Epithelial cell of umbilical artery (primary cell): Measurements from ENCODE around the gene BMP15. TPM values are rescaled to one million over a fixed set of nuclear protein-coding genes. Genes with fewer than 3 reads are reported as not detected.

ENCODE experiments used
- total RNA-seq: library from RNA; depleted of rRNA; stranded (reverse); fragments of >200 nt; gene quantifications from 2 replicates; pipeline ENCODE4 v1.2.3, GENCODE V29; 2014

BMP15 gene
- not detected in 2 replicates for total RNA-seq

DNA sequence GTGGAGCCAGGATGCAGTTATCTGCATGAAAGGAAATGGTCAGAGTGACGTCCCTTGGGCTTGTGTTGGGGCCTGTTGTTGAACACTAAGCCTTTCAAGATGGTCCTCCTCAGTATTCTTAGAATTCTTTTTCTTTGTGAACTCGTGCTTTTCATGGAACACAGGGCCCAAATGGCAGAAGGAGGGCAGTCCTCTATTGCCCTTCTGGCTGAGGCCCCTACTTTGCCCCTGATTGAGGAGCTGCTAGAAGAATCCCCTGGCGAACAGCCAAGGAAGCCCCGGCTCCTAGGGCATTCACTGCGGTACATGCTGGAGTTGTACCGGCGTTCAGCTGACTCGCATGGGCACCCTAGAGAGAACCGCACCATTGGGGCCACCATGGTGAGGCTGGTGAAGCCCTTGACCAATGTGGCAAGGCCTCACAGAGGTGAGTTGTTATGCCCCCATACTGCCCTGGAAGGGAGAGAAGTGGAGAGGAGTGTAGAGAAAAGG lies at the start of gene BMP15:
TSS of gene BMP15 (plus strand) at position 51 of the 492 bp plus-strand sequence. CDS start at position 100, 49 bp downstream.

Other genes with a start within 250 kb of the BMP15 start
- gene SHROOM4, start 96.5 kb upstream of the BMP15 start, total RNA-seq, result 20.5 and 21.3 TPM in 2 replicates